GM19324 (cell line): ENCODE measurements around the gene PGLYRP3.
"Not testable (repeated sequence)": the region's sequence is repeated elsewhere in the genome, so short reads cannot be mapped to it uniquely, and the experiment has no call there.

Source experiments
- ATAC-seq: cut with Tn5 transposase; IDR thresholded peaks from one replicate; pipeline ENCODE4 v1.9.1; 2021; ENCODE audit warnings: mild to moderate bottlenecking, moderate library complexity; ENCODE audit not compliant: unreplicated experiment, low FRiP score

The PGLYRP3 gene

DNA sequence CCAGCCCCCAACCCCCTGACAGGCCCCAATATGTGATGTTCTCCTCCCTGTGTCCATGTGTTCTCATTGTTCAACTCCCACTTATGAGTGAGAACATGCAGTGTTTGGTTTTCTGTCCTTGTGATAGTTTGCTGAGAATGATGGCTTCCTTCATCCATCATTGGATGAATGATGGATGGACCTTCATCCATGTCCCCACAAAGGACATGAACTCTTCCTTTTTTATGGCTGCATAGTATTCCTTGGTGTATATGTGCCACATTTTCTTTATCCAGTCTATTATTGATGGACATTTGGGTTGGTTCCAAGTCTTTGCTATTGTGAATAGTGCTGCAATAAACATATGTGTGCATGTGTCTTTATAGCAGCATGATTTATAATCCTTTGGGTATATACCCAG lies 1.6 kb upstream of the PGLYRP3 start:
- not testable (repeated sequence) for ATAC-seq

DNA sequence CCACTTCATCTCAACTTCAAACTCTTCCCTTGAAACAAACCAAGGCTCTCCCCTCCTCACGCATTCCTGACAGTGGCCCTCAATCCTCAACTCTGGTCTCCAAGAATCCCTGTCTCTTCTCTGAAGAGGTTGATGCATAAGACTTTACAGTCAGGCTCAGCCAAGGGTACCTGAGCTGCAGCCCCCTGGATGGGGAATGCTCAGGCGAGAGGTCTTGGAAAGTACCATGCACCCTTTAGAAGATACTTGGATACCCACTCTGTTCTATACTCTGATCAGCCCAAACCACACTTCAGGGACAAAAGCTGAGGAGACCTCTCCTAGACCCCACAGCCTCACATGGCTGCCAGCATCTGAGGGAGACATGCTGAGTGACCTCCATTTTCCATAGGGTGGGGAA lies 536 bp upstream of the PGLYRP3 start:
- no peak for ATAC-seq

GRCh38 chr1:153310526-153310925 lies 2.2 kb downstream of the PGLYRP3 start:
- ATAC-seq: no peak

GRCh38 chr1:153309441-153309840 lies 3.3 kb downstream of the PGLYRP3 start:
- ATAC-seq: no peak

DNA sequence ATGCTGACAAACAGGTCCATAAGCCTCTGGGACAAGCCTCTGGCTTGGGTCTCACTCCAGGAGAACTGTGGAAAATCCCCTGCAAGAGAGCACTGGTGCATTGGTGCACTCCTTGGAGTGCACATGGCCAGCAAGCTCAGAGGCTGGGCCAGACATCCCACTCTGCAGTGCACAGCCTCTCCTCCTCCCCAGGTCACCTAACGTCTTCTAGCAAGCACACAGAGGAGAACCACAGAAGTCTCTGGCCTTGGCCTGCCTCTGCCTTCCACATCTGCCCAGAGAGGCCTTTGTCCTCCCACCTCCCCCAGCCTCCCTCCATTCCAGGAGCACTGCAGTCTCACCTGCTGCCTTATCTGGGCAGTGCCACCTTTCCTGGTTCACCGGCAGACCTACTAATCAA lies 4.2 kb downstream of the PGLYRP3 start:
- ATAC-seq: no peak

DNA sequence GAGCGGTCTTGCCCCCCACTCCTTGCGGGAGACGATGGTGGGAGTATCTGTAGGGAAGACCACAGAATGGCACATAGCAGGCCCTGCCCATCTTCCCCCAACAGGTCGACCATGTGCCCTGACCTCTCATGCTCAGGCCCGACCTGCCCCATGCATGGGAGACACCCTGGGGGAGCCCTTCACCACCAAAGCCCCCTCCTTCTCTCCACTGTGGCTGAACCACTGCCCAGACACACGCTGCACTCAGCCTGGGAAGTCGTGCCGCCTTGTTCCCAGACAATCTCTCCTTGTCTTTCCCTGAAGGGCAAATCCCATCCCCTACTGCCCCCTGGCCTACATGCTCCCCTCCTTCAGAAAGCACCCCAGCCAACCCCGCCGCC lies 5.5 kb downstream of the PGLYRP3 start:
- no peak for ATAC-seq

- no peak for ATAC-seq
Measured at GRCh38 chr1:153306303-153307220, 6.2 kb downstream of the PGLYRP3 start.

DNA sequence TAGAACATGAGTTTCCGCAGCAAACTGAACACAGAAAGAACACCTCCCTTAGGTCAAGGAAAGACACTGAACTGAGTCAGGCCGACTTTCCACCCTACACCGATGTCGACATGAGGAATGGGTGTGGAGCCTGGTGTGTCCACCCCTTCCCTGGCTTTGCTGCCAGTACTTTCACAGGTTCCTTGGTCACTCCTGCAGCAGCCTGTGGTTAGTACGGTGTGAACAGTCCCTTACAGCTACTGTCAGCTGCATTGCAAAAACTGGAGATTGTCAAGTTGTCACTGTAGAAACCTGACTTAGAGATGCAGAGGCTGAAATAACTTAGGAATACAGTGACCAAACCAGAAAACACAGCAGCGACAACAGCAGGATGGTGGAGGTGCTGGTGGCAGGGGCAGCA lies 7.1 kb downstream of the PGLYRP3 start:
- no peak for ATAC-seq

- no peak for ATAC-seq
Measured at GRCh38 chr1:153302308-153302707, 10.4 kb downstream of the PGLYRP3 start.

- ATAC-seq: no peak
Measured at GRCh38 chr1:153293851-153294250, 18.9 kb downstream of the PGLYRP3 start.

DNA sequence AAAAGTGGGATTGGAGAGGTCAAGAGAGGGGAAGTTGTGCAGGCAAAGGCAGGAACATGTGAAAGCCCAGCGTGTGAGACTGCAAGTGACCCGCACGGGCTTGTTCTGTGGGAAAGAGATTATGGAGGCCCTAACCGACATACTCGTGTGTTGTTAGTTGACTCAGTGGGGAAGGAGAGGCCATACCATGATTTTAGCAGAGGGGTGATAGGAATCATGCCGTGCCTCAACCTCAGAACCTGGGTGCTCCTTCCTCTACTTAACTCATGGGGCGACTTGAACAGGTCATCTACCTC lies 19.3 kb downstream of the PGLYRP3 start:
- no peak for ATAC-seq

- ATAC-seq: no peak
Measured at GRCh38 chr1:153292740-153293479, 19.8 kb downstream of the PGLYRP3 start.

- ATAC-seq: no peak
Measured at GRCh38 chr1:153292185-153292584, 20.6 kb downstream of the PGLYRP3 start.

DNA sequence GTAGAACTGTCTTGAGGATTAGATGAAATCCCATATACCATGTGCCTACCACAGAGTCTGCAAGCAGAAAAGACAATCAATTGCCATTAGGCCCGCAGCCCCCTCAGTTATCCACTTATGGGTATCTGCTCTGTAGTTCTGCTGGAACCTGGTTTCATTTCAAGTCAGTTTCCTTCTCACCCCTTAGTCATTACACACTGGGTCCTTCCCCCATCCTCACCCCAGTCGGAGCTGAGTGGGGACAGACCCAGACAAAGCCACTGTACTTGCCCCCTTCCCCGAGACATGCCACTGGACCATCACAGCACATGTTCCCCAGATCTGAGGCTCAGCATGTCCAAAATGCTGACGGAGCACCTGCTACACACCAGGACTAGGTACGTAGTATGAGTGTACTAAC lies 21.2 kb downstream of the PGLYRP3 start:
- no peak for ATAC-seq

DNA sequence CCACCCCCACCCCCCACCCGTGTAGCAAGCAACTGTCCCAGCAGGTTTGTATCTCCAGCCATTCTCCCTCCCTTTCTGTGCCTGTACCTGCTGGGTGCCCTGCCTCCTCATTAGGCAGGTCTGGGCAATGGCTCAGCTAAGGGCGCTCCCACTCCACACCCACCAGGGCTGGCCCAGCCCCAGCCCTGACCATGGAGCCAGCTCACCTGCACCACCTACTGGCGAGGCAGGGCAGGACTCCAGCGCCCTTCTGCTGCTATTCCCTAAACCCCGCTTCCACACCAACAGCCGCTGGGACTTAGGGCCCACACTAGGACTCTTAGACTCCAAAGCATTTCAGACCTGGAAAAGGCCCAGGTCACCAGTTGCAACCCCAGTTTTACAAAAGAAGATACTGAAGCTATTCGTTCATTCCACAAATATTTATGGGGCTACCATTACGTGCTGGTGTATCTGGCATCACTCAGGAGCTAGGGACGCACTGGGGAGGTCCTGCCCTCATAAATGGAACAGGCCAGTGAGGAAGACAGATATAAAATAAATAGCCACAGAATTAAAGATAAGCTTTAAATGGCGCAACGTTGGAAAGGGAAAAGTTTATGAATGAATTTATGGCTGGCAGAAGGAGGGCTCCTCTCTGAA lies 24.0 kb downstream of the PGLYRP3 start:
- ATAC-seq: no peak

DNA sequence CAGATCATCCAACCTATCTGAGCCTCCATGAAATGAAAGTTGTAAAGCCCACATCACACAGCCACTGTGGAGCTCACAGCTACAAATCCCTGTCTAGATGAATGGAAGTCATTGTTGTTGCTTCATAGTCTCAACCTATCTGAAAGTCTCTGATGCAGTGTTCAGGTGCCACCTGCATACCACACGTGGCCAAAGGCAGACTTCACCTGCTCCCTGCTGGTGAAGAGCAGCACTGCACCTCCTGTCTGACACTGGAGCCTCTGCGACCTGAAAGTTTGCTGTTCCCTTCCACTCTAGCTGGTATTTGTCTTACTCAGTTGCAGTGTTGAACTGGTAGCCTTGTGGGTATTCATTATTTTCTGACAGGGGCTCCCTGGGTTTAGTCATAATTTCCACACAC lies 34.9 kb downstream of the PGLYRP3 start:
- ATAC-seq: peak; percentile 83

DNA sequence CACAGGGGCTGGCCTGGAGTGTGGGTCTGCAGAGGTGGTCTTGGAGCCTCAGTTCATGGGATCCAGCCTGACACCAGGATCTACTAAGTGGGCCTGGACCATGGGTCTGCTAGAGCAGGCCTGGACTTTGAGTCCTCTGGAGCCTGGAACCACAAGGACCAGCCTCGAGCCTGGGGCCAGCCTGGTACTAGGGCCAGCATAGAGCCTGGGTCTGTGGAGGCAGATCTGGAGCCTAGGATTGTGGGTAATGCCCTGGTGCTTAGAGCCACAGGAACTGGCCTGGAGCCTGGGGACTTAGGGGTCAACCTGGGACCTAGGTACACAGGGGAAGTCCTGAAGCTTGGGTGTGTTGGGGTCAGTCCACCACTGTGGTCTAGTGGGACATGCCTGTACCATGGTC lies 40.6 kb downstream of the PGLYRP3 start:
- ATAC-seq: no peak

- ATAC-seq: no peak
Measured at GRCh38 chr1:153271711-153272110, 41.0 kb downstream of the PGLYRP3 start.

DNA sequence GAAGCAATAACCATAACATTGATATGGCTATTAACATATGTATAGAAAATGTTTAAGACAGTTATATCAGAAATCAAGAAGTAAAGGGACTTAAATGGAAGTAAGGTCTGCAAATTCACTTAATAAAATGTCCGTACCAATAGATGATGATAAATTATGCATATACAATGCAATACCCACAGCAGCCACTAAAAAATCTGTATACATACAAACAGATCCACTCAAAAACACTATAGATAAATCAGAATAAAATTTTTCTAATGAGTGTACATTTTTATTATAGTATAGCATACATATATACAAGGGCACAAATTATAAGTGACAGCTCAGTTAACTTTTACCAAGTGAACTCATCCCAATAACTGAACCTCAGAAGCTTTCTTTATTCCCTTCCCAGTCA lies 47.3 kb downstream of the PGLYRP3 start:
- no peak for ATAC-seq

- ATAC-seq: no peak
Measured at GRCh38 chr1:153262462-153263157, 50.1 kb downstream of the PGLYRP3 start.

- ATAC-seq: no peak
Measured at GRCh38 chr1:153262070-153262366, 50.7 kb downstream of the PGLYRP3 start.
